ENCODE measurements around the gene NT5C.

- TF ChIP-seq CTCF (IDR thresholded peaks at IDR 0.05) (no peak), POLR2A (IDR thresholded peaks at IDR 0.05) (no peak)
Measured at GRCh38 chr17:75088465-75089417, 42.8 kb downstream of the NT5C start.

All from uterus (tissue), 2 donors.